K562 treated with DMSO at 1 percent for 24 hours (cell line): Measurements from ENCODE around the gene CCDC181. TPM values are rescaled to one million over a fixed set of nuclear protein-coding genes. Genes with fewer than 3 reads are reported as not detected.

ENCODE experiments used
- total RNA-seq: library from RNA; unstranded; fragments of 300-600 nt; gene quantifications from 2 replicates; pipeline ENCODE4 v1.2.3, GENCODE V29; 2022; ENCODE audit warnings: low read depth; ENCODE audit not compliant: insufficient read depth

The CCDC181 gene
- not detected in 2 replicates for total RNA-seq

DNA sequence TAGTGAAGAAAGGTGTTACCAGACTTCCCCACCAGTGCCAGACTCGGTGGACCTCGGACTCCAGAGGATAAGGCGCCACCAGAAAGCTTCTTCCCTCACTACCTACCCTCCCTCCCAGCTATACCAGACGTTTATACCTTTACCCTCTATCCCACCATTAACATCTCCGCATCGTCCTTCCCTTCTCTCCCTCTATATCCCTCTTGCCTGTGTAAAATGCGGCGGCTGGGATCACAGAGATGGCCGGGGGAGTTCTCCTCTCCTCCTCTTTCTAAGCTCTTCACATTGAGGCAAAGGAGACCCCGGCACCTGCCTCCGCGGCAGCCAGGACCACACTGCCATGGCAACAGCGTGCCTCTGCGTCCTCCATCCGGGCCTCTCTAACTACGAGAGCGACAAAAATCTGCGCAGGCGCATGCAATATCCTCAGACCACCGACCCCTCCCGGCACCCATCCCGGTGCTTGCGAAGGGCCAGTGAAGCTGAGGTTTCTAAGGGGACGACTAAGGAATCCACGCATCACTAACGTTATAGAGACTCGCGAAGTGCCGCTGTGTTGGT is at the start of gene CCDC181:
Gene CCDC181, minus strand, starts transcription at position 394 of the 561 bp plus-strand sequence. CDS start 2,547 bp downstream, outside the sequence.

DNA sequence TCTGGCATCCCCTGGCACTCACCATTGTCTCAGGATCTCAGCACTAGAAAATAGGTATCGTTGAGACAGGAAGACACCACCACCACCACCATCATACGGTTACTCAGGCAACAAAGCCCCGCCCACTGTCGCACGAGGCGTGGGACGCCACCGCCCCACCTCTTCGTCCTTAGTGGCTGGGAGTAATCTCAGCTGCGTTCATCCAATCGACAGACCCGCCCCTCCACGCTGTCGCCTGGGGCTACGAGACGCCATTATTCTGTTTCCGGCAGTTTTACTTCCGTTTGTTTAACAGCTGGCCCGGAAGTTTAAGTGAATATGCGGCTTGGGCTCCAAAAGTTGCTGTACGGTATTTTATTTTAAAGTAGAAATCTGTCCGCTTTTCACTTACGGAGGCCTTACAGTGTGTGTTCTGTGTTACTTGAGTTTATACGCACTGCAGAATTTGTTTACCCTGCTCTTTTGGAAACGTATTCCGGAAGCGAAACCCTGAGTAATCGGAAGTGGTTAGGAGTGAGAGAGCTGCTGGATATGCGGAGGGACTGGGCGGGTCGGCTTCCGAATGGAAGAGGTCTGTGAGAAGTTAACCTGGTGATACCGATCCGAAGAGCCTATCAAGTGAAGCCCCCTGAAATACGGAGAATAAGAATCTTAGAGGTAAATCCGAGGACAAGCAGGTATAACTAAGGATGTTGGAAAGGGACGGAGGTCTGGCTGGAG is 59.4 kb downstream of the CCDC181 start, which contains the start of the genes BLZF1 and NME7:
Gene BLZF1, plus strand, starts transcription at position 510 of the 720 bp plus-strand sequence. CDS start 1,328 bp downstream, outside the sequence.
Gene NME7, minus strand, starts transcription at position 112 of the 720 bp plus-strand sequence. Its CDS starts 87 bp downstream, at position 25.

Other genes starting within 250 kb of the CCDC181 start
- 11.8 and 13.8 TPM in 2 replicates for gene NME7, start 59.7 kb downstream of the CCDC181 start, total RNA-seq
- 9.0 and 9.8 TPM in 2 replicates for gene BLZF1, start 59.3 kb downstream of the CCDC181 start, total RNA-seq
- gene SLC19A2, start 58.5 kb upstream of the CCDC181 start, total RNA-seq = 7.5 and 8.4 TPM in 2 replicates
- not detected in 2 replicates for gene F5, start 159.0 kb upstream of the CCDC181 start, total RNA-seq
- gene SELP, start 202.7 kb upstream of the CCDC181 start, total RNA-seq = not detected in 2 replicates